ENCODE results near the gene NBEAL1. TPM values are rescaled to one million over a fixed set of nuclear protein-coding genes. Genes with fewer than 3 reads are reported as not detected.
A peak's percentile ranks its signal among the peaks of the same experiment; 100 is the strongest.

NBEAL1 gene
- total RNA-seq, 6 experiments from 2014 or later = 17.7 to 29.2 (median 23.8) TPM

- DNase-seq = no peak
- TF ChIP-seq CTCF (IDR thresholded peaks at IDR 0.05) = no peak
- Mint-ChIP-seq H3K27me3 (ENCODE audit: insufficient read depth) (peaks cover 2% of the 10 kb centered on the region; the same call in 1 of the 2 replicates), H3K9me3 (no peaks in the 10 kb centered on the region), H3K4me3 (no peak overlapping the region), H3K4me1 (ENCODE audit: low read depth) (no peaks in the 10 kb centered on the region), H3K27ac (no peak overlapping the region), H3K36me3 (ENCODE audit: low read depth) (peaks cover 30% of the 10 kb centered on the region)
These were observed 56.0 kb downstream of the NBEAL1 start for GRCh38 chr2:203070701-203071100.

GRCh38 chr2:203071148-203071547 lies 56.5 kb downstream of the NBEAL1 start:
- Mint-ChIP-seq H3K4me1 (ENCODE audit: low read depth) (no peaks in the 10 kb centered on the region), H3K27ac (no peak overlapping the region)

GRCh38 chr2:203072371-203072770 lies 57.7 kb downstream of the NBEAL1 start:
- H3K4me1 Mint-ChIP-seq (ENCODE audit: low read depth) = peaks cover 4% of the 10 kb centered on the region; the same call in 1 of the 2 replicates

More at GRCh38 chr2:203071148-203071547, 56.5 kb downstream of the NBEAL1 start:
- Mint-ChIP-seq H3K4me3 (no peak overlapping the region), H3K36me3 (ENCODE audit: low read depth) (peaks cover 30% of the 10 kb centered on the region), H3K27me3 (ENCODE audit: insufficient read depth) (peaks cover 2% of the 10 kb centered on the region; the same call in 1 of the 2 replicates), H3K9me3 (no peaks in the 10 kb centered on the region)
- no peak for DNase-seq
- TF ChIP-seq CTCF (IDR thresholded peaks at IDR 0.05) = no peak

GRCh38 chr2:203077451-203077850 lies 62.8 kb downstream of the NBEAL1 start:
- Mint-ChIP-seq H3K36me3 (ENCODE audit: low read depth) (peaks cover 14% of the 10 kb centered on the region), H3K9me3 (no peaks in the 10 kb centered on the region), H3K27ac (peak overlapping the region; percentile 40; the same call in 1 of the 2 replicates), H3K27me3 (ENCODE audit: insufficient read depth) (no peaks in the 10 kb centered on the region), H3K4me3 (no peak overlapping the region), H3K4me1 (ENCODE audit: low read depth) (peaks cover 7% of the 10 kb centered on the region; the same call in 1 of the 2 replicates)
- peak; percentile 17 for DNase-seq
- TF ChIP-seq CTCF (IDR thresholded peaks at IDR 0.05) = no peak

More at GRCh38 chr2:203072371-203072770, 57.7 kb downstream of the NBEAL1 start:
- Mint-ChIP-seq H3K27ac (no peak overlapping the region), H3K27me3 (ENCODE audit: insufficient read depth) (peaks cover 2% of the 10 kb centered on the region; the same call in 1 of the 2 replicates), H3K9me3 (no peaks in the 10 kb centered on the region), H3K36me3 (ENCODE audit: low read depth) (peaks cover 30% of the 10 kb centered on the region), H3K4me3 (no peak overlapping the region)
- TF ChIP-seq CTCF (IDR thresholded peaks at IDR 0.05) = no peak
- no peak for DNase-seq

- H3K4me3 Mint-ChIP-seq = no peak overlapping the region
- no peaks in the 10 kb centered on the region for H3K9me3 Mint-ChIP-seq
- no peak for TF ChIP-seq CTCF (IDR thresholded peaks at IDR 0.05)
These were observed 65.9 kb downstream of the NBEAL1 start for GRCh38 chr2:203080447-203081045.

More at GRCh38 chr2:203080447-203081045, 65.9 kb downstream of the NBEAL1 start:
- DNase-seq = no peak
- Mint-ChIP-seq H3K27me3 (ENCODE audit: insufficient read depth) (no peaks in the 10 kb centered on the region), H3K27ac (no peak overlapping the region), H3K4me1 (ENCODE audit: low read depth) (peaks cover 7% of the 10 kb centered on the region; the same call in 1 of the 2 replicates), H3K36me3 (ENCODE audit: low read depth) (no peaks in the 10 kb centered on the region; the same call in 1 of the 2 replicates)
